GM21390 (cell line): ENCODE measurements around the gene MIA2.
"Not testable (repeated sequence)": the region's sequence is repeated elsewhere in the genome, so short reads cannot be mapped to it uniquely, and the experiment has no call there.

Experiments
- ATAC-seq: cut with Tn5 transposase; IDR thresholded peaks from one replicate; pipeline ENCODE4 v1.9.1; 2021; ENCODE audit not compliant: unreplicated experiment

MIA2 gene

DNA sequence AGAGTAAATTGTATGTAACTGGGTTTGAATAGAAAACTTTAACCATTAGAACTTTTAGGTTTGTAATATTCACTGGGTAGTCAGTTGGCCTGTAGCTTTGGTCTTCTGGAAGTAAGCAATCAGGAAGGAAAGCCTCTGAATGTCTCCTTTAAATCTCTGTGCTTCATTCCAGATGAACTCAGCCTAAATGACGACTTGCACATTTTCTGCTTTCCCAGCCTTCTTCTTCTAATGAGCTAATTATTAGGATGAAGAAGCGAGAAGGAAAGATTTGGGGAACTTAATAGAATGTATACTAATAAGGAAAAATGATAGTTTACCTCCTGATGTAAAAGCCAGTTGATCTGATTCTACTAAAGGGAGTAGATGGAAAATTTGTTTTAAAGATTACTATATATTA lies 90.4 kb downstream of the MIA2 start:
- ATAC-seq = no peak

DNA sequence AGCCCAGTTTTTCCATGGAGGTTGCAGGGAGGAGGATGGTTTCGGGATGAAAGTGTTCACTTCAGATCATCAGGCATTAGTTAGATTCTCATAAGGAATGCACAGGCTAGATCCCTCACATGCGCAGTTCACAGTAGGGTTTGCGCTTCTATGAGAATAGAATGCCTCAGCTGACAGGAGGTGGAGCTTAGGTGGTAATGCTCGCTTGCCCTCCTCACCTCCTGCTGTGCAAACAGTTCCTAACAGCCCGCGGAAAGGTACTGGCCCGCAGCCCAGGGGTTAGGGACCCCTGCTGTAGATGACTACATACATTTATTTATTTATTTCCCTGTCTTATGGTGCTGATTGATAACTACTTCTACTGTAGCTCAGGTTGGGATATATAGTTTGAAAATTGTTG lies 105.3 kb downstream of the MIA2 start:
- no peak for ATAC-seq

DNA sequence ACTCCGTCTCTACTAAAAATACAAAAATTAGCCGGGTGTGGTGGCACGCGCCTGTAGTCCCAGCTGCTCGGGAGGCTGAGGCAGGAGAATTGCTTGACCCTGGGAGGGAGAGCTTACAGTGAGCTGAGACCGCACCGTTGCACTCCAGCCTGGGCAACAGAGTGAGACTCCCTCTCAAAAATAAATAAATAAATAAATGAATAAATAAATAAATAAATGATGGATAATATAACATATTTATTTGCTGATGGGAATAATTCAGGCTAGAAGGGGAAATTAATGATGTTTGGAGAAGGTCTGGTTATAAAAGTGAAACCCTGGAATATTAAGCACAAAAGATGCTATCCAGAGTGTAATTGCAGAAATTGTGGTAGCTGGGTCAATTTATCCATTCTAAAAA lies 107.4 kb downstream of the MIA2 start:
- not testable (repeated sequence) for ATAC-seq

DNA sequence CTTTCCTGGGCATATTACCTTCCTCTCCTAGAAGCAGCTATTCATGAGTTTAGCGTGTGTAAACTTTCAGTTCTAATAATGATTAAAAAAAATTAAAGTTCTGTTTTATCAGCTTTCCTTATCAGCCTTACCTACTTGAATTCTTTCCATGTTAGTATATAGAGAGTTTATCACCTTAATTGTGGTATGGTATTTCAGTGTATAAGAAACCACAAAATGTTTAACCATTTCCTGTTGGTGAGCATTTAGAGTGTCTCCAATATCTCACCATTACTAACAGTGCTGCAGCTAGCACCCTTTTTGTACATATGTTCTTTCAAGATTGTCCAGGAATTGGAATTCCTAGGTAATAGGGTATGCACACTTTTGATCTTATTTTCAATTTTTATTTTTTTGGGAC lies 109.1 kb downstream of the MIA2 start:
- no peak for ATAC-seq

DNA sequence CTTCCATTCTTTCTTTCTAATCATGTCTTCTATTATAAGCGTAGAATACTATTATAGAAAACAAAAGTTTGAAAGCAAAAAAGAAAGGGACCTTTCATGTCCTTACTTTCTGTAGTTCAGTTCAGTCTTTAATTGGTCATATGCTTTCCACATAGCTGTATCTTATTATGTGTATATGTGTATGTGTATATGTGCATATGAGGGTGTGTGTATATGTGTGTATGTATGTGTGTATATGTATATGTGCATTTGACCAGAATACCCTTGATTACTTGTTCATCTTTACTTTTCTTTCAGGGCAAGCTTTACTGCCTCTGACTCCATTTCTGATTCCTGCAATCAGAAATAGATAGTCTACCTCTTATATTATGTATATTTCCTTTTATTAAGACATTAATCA lies 109.9 kb downstream of the MIA2 start:
- ATAC-seq = no peak

DNA sequence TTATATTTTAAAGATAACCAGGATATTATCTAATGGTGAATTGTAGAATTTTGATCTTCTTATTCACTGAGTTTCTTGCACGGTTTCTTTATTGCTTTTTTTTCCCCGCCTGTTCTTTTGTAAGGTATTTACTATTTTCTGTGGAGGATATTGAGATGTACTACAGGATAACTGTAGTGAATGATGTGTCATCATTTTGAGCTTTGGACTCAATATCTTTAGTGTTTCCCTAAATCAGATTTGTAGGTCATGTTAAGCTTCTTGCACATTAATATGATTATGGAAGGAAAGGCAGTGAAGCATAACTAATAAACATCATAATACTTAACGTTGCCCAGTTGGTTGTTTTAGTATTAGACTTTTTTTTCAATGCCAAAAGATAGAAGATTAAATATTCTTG lies 117.2 kb downstream of the MIA2 start:
- ATAC-seq = no peak

DNA sequence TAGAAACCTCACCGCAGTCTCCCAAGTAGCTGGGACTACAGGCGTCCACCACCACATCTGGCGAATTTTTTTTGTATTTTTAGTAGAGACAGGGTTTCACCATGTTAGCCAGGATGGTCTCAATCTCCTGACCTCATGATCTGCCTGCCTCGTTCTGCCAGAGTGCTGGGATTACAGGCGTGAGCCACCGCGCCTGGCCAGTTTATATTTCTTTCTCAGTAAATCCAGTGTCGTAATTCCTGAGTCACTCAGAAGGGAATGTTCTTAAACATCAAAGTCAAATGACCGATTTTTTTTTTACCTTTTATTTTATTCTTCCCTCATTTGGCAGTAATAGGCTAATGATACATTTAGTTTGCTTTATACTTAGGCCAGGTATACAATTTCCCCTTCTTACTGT lies 118.0 kb downstream of the MIA2 start:
- no peak for ATAC-seq

DNA sequence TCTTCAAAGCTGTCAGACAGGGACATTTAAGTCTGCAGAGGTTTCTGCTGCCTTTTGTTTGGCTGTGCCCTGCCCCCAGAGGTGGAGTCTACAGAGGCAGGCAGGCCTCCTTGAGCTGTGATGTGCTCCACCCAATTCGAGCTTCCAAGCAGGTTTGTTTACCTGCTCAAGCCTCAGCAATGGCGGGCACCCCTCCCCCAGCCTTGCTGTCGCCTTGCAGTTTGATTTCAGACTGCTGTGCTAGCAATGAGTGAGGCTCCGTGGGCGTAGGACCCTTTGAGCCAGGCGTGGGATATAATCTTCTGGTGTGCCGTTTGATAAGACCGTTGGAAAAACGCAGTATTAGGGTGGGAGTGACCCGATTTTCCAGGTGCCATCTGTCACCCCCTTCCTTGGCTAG lies 125.4 kb downstream of the MIA2 start:
- not testable (repeated sequence) for ATAC-seq

DNA sequence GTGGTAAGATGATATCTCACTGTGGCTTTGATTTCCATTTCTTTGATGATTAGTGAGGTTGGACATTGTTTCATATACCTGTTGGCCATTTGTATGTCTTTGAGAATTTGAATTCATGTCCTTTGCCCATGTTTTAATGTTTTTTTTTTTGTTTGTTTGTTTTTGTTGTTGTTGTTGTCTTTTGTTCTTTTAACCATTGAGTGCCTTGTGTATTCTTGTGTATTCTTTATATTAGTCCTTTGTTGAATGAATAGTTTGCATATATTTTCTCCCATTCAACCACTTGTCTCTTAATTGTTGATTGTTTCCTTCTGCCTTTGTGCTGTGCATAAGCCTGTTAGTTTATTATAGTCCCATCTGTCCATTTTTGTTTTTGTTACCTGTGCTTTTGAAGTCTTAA lies 126.6 kb downstream of the MIA2 start:
- no peak for ATAC-seq

DNA sequence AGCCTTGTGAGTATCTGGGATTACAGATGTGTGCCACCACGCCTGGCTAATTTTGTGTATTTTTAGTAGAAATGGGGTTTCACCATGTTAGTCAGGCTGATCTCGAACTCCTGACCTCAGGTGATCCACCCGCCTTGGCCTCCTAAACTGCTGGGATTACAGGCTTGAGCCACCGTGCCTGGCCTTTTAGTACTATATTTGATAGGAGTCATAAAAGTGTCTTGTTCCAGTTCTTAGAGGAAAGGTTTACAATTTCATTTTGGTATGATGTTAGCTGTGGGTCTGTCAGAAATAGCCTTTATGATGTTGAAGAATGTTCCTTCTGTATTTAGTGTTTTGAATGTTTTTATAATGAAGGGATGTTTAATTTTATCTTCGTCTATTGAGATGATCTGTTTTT lies 127.8 kb downstream of the MIA2 start:
- not testable (repeated sequence) for ATAC-seq

DNA sequence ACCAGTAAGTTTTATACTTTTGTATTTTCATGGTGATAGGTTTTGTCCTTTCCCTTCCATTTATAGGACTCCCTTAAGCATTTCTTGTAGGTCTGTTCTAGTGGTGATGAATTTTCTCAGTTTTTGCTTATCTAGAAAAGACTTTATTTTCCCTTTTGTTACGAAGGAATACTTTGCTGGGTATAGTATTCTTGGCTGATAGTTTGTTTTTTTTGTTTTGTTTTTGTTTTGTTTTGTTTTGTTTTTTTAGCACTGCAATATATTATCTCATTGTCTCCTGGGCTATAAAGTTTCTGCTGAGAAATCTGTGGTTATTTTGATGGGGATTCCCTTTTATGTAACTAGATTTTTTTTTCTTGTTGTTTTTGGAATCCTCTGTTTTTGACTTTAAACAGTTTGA lies 130.8 kb downstream of the MIA2 start:
- no peak for ATAC-seq

DNA sequence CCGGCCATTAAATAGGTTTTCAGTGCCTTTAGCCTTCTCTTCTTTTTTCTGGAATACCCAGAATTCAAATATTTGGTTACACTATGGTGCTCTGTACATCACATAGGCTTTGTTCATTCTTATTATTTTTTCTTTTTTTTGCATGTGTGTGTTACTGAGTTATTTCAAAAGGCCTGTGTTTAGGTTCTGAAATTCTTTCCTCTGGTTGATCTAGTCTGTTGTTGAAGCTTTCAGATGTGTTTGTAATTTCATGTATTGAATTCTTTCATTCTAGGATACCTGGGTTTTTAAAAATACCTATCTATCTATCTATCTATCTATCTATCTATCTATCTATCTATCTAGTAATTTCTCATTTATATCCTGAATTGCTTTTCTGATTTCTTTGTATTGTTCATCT lies 131.6 kb downstream of the MIA2 start:
- ATAC-seq = no peak

DNA sequence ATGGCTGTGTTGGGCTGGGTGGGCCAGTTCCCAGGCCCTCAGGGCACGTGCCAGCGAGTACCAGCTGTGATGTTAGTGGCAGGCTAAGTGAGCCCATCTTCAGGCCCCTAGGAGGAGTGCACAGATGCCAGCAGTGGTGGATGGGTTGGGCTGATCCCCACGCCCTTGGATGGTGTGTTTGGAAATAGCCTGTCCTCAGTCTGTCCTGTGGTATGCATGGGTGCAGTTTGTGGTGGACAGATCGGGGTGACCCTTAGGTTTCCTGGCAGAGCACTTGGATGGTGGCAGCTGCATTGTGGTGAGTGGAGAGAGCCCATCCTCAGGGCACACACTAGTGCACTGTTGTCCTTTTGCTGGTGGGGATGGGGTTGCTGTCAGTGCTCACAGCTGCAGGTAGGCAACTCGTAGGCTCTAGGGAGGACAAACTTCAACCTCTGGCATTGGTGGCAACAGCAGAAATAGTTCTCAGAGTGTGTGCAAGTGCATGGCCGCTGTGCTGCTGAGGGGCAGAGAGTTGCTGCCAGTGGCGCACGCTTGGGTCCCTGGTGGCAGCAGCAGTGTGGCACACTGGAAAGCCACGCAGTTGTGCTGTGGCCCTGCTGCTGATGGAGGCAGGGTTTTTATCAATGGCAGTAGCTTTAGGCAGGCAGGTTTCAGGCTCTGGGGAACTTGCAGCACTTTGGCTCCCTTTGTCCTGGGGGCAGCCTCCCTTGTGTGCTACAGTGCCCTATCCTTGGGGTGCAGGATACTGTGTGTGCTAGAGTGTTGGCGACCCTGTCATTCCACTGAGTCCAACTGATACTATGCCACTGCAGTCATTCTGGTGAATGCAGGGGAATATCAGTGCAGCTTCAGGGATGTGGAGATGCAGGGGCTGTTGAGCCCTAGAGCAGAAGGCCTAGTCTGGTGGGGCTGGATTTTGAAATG lies 133.0 kb downstream of the MIA2 start:
- ATAC-seq = no peak

DNA sequence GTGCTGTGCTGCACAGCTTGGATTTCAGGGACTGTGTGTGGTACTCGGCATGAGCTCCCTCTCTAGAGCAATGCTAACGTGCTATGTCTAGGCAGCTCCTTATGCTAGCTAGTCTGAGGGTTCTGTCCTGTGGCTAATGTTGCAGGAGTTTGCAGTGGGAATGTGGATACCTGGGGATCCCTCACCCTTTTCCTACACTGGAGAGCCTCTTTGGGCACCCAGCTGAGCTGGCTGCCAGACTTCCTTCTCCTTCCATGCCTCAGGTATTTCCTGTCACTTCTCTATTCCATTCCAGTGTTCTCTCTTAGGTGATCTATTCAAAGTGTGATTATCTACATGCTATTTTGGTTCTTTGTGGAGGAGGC lies 133.7 kb downstream of the MIA2 start:
- ATAC-seq = no peak

DNA sequence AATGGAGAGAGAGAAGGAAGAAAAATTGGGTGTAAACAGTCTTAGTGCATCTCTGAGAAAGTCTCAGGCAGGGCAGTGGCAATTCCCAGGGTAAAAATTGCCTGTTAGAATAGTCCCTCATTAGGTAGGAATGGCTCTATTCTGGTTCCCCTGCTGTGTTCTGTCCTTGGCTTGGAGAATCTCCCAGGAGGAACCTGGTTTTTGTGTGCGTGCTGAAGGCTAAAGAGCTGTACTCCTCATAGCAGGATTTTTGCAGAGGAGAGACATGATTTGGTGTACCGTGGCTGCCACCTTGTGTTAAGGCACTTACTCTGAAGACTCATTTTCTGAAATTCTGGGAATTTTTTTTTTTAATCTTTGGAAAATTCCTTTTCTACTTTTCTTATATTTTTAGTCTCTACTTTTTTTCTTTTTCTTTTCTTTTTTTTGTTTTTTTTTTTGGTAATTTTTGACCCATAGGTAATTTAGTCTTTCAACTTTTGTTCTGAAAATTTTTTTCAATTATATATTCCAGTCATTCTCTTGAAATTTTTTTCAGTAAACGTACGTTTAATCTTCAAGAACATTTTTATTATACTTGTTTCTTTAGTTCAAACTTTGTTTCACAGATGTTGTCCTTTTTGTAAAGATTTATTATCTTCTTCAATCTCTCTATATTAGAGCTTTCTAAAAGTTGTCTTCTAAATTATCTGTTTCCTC lies 134.7 kb downstream of the MIA2 start:
- ATAC-seq = no peak

DNA sequence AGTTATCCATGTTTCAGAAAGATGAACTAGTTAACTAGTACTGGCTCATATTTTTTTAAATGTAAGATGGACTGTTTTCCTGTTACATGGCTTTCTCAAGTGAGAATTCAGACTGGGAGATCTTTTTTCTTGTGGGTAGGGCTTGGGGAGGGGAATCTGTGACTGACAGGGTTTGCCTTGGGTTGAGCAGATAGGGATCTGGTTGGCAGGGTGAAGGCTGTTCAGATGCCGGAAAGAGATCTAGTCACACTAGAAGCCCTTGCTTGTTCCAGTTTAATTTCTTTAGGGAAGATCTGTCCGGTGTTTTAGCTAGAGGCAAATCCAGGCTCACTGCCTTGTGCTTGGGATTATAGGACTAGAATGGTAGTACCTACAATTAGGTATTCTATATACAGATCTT lies 135.3 kb downstream of the MIA2 start:
- ATAC-seq = no peak

DNA sequence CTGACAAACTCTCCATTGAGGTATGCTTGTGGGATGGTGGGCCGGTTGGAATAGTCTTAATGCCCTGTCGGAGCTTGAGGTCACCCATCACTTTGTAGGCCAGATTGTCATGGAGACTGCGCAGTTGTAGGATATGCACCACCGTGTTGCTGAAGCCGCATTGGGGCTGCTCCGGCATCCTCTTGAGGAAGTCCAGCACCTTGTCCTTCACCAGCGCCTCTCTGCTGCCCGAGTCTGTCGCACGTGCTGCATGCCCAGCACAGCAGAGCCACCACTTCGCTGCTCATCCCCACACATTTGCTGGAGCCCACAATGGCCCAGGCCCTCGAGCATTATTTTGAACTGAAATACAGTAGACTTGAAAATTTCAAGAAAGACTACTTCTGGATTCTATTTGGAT lies 136.7 kb downstream of the MIA2 start:
- no peak for ATAC-seq

DNA sequence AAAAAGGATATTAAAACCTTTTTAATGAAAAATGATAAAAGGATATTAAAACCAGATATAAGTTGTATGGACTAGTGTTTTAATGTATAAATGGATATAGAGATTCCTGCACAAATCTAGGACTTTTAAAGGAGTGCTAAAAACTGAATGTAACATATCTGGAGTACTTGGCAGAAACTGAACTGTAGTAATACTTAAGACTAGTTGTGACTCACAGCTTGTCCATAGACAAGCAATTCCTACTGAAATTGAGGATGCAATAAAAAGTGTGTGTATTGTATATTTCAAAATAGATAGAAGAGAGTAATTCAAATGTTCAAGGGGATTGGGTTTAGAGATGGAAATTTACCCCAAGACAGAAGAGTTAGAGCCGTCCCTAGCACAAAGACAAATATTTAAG lies 138.9 kb downstream of the MIA2 start:
- ATAC-seq = no peak

DNA sequence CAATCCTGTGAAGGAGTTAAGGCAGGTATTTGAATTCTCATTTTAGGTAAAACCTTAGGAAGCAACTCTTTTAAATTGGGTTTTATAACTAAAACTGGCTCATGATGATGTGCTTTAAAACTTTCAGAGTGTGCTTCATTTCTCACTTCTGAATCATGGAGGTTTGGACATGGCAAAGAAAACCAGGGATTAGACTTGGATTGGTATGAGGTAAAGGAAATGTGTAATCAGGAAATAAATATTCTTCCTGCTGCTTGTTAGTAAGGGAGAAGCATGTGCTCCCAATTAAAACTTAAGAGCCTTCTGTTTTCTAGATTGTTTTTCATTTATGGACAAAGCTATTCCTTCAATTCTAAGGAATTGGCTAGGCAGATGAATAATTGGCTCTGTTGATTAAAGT lies 141.1 kb downstream of the MIA2 start:
- no peak for ATAC-seq

DNA sequence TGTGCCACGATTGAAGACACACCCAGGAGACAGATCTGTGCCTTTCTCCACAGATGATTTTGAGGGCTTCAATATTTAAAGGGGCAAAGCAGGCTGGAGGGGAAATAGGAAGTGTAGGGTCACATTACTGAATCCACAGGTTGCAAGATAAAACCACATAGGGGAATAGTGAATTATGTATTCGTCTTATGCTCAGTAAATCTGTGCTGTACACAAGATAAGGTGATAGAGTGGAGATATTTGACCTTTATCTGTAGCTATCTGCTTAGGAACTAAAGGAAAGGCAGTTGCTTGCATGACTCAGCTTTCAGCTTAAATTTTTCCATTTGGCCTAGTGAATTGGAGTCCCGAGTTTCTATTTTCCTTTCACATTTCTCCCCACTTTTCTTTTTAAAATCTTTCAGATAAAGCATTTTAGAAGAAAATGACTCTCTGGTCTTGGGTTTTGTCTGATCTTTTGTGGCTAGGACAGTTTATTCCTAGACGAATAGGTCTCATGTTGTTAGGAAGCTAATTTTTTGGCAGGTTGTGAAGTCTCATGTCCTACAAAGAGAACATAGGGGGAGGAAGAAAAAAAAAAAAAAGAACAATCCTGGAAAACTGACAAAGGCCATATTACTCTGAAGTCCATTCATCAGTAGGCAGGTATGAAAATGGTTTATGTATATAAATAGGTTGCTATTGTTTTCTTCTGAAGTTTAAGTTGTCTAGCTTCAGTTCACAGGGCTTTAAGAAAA lies 143.1 kb downstream of the MIA2 start:
- ATAC-seq = no peak

DNA sequence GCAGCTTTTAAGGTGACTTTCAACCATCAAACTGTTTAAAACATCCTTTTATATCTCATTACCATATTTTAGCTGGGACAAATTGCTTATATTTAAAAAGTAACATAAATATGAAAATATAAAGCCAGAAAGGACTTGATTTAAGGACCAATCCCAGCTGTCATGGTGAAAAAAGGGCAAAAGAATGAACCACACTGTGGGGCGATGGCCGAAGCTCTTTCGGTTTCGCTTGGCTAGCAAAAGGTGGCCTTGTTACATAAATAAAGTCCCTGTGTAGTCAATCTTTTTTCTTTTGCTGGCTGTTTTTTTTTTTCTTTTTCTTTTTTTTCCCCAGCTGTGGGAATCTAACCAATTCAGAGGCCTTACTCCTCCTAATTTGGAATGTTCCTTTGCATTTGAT lies 147.7 kb downstream of the MIA2 start:
- ATAC-seq = no peak

DNA sequence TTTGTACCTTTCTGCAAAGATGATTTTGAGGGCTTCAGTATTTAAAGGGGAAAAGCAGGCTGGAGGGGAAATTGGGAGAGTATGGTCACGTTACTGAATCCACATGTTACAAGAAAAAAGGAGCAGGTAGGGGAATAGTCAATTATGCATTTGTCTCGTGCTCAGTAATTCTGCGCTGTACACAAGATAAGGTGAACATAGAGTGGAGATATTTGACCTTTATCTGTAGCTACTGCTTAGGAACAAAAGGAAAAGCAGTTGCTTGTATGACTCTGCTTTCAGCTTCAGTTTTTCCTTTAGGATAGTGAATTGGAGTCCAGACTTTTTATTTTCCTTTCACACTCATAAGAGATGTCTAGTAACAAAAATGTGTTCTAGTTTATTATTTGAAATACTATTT lies 148.7 kb downstream of the MIA2 start:
- no peak for ATAC-seq
